Muscle layer of duodenum (tissue), 2 donors: Measurements from ENCODE around the gene DDTL.
"Not testable (repeated sequence)": the region's sequence is repeated elsewhere in the genome, so short reads cannot be mapped to it uniquely, and the experiment has no call there.

Experiments
- H3K27ac ChIP-seq: one replicate; pipeline ENCODE4 v1.7.0; 2013; ENCODE audit warnings: mild to moderate bottlenecking, low read length
- H3K27me3 ChIP-seq: one replicate; pipeline ENCODE4 v1.7.0; 2013; ENCODE audit warnings: low read depth, mild to moderate bottlenecking, control low read depth, low read length
- H3K36me3 ChIP-seq, 2 donors: one replicate each; pipeline ENCODE4 v1.7.0; 2013; ENCODE audit warnings: low read length in 2 of 2, control low read depth in 1 of 2, mild to moderate bottlenecking in 1 of 2; ENCODE audit not compliant: insufficient read depth in 2 of 2, control insufficient read depth in 1 of 2
- H3K4me1 ChIP-seq, 2 donors: one replicate each; pipeline ENCODE4 v1.7.0; 2013; ENCODE audit warnings: low read length in 2 of 2, mild to moderate bottlenecking in 2 of 2, control low read depth in 1 of 2, moderate library complexity in 1 of 2; ENCODE audit not compliant: insufficient read depth in 2 of 2, control insufficient read depth in 1 of 2
- H3K4me3 ChIP-seq, 2 donors: one replicate each; pipeline ENCODE4 v1.7.0; 2013; ENCODE audit warnings: low read length in 2 of 2, low read depth in 1 of 2, mild to moderate bottlenecking in 1 of 2
- H3K9me3 ChIP-seq, 2 donors: one replicate each; pipeline ENCODE4 v1.7.0; 2013; ENCODE audit warnings: low read length in 2 of 2, control low read depth in 1 of 2, mild to moderate bottlenecking in 1 of 2; ENCODE audit not compliant: control insufficient read depth in 1 of 2
- donor health status: healthy.

Gene DDTL

DNA sequence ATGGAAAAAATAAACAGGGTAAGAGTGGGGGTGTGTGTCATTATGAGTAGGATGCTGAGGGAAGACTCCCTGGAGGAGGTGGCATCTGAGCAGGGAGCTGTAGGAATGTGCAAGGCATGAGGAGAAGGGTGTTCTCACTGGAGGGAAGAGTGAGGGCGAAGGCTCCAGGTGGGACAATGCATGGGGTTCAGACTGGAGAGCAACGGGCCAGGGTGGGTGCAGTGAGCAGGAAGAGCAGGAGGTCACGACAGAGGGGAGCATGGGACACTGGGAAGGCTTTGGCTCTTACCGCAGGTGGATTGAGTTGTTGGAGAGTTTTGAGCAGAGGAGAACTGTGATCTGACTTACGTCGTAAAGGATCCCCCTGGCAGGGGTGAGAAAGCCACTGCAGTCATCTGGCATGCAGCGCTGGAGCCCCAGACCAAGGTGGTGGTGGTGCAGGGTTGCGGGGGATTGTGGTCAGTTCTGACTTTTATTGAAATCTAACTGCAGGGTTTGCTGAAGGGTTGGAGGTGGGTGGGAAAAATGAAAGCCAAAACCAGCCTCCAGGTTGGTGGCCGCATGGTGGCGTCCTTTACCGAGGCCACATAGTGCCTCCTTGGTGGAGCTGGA, 13.8 kb upstream of the DDTL start:
- H3K9me3 ChIP-seq, H3K4me3 ChIP-seq, H3K27ac ChIP-seq, H3K27me3 ChIP-seq, H3K4me1 ChIP-seq, H3K36me3 ChIP-seq: not testable (repeated sequence)

DNA sequence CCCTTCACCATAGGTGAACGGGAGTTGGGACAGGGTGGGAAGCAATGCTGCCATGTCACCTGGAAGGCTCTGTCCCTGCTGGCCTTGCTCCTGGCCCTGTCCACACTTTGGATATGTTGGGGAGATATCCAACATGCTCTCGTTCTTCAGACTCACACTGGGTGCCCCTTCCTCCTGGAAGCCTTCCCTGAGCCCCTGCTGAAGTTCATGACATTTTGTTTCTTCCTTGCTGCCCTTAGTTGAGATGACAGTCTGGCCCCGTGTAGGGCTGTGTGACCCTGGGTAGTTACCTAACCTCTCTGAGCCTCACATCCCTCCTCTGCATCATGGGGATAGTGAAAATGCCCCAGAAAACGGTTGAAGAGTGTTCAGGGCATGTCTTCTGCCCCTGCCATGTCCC, 13.2 kb upstream of the DDTL start:
- not testable (repeated sequence) for H3K27ac ChIP-seq, H3K9me3 ChIP-seq, H3K4me1 ChIP-seq, H3K36me3 ChIP-seq, H3K27me3 ChIP-seq, H3K4me3 ChIP-seq

DNA sequence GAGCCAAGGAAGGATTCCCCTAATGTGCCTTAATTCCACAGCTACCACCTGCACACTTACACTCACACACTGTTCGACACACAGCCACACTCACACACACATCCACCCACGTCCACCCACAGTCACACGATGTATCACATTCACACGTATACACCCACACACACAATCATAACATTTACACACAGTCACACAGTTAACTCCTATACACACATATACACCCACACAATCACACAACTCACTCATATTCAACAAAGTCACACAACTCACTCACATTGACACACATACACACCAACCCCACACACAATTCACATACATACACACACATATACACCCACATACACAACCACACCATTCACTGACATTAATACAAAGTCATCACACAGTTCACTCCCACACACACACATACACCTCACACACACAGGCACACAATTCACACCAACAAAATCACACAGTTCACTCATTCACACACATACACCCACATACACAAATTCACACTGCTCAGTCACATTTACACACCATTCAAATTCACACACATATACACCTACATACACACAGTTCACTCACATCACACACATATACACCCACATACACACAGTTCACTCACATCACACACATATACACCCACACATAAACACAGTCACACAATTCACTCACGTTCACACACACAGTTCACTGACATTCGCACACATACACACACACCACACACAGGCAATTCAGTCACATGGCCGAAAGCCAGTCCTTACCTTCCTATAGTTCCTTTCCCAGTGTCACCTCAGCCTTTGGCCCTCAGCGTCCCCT, 12.3 kb upstream of the DDTL start:
- not testable (repeated sequence) for H3K27ac ChIP-seq, H3K9me3 ChIP-seq, H3K4me1 ChIP-seq, H3K27me3 ChIP-seq, H3K4me3 ChIP-seq, H3K36me3 ChIP-seq

DNA sequence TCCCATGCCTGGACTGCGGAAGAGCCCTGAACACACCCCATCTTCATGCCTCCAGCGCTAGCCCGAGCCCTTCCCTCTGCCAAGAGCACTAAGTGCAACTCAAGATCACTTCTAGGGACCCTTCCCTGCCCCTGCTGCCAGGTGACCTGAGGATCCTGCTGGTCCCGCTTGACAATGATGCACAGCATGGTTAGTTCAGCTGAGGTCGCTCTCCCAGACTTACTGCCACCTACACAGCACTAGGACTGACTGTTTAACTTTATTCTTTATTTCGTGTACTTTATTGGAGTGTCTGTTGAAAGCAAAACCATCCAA, 11.7 kb upstream of the DDTL start:
- H3K4me3 ChIP-seq, H3K27me3 ChIP-seq, H3K36me3 ChIP-seq, H3K4me1 ChIP-seq, H3K9me3 ChIP-seq, H3K27ac ChIP-seq: not testable (repeated sequence)

DNA sequence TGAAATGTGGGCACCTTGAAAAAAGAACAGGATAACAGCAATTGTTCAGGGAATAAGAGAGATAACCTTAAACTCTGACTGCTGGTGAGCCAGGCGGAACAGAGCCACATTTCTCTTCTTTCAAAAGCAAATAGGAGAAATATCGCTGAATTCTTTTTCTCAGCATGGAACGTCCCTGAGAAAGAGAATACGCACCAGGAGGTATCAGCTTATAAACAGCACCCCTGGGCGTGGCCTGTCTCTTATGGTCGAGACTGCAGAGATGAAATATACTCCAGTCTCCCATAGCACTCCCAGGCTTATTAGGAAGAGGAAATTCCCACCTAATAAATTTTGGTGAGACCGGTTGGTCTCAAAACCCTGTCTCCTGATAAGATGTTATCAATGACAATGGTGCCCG, 10.8 kb upstream of the DDTL start:
- H3K9me3 ChIP-seq, H3K27me3 ChIP-seq, H3K36me3 ChIP-seq, H3K4me1 ChIP-seq, H3K27ac ChIP-seq, H3K4me3 ChIP-seq: not testable (repeated sequence)

DNA sequence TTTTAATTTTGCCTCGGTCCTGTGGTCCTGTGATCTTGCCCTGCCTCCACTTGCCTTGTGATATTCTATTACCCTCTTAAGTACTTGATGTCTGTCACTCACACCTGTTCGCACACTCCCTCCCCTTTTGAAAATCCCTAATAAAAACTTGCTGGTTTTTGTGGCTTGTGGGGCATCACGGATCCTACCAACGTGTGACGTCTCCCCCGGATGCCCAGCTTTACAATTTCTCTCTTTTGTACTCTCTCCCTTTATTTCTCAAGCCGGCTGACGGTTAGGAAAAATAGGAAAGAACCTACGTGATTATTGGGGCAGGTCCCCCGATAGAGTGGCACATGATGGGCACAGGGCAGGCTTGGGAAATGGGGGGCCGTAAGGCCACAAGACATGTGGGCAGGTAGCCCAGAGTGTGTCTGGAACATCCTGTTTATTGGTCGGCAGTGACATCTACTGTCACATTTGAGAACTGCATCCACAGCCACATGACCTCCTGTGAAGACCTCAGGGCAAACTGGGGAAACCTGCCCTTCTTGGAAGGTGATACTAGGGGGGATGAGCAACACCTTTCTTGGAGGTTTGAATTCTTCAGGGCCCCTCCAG, 10.3 kb upstream of the DDTL start:
- not testable (repeated sequence) for H3K36me3 ChIP-seq, H3K4me3 ChIP-seq, H3K27ac ChIP-seq, H3K9me3 ChIP-seq, H3K27me3 ChIP-seq, H3K4me1 ChIP-seq

DNA sequence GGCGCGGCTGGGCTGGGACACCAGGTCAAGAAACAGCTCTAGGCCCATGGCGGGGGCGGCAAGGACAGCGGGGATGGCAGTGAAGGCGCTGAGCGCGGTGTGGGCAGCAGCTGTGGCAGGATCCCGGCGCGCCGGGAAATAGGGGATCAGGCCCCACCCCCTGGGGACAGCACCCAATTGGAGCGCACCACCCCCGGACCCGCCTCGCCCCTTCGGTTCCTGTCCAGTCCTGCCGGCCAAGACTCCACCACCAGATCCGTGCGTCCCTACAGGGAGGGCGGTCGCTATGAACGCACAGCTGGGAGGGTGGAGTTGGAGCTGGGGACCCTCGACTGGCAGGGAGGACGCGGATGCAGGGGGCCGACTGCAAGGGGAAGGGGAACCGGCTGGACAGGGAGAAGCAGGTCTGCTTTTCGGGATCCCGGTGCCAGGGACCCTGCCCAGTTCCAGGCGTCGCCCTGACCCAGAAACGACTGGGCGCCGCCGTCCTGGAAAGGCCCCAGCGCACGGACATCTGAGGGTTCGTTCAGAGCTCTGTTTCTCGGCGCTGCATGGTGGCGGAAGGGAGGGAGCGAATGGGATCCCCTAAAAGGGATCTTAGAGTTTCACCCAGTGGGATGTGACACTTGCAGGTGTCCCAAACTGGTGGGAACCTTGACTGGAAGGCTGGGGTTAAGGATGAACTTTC, 5.5 kb upstream of the DDTL start, which contains the start of gene GSTT2B:
Gene GSTT2B (minus strand): TSS at position 112 of the 688 bp plus-strand sequence. CDS start 64 bp downstream, at position 48.
- H3K4me3 ChIP-seq, H3K27me3 ChIP-seq, H3K27ac ChIP-seq, H3K4me1 ChIP-seq, H3K9me3 ChIP-seq, H3K36me3 ChIP-seq: not testable (repeated sequence)

DNA sequence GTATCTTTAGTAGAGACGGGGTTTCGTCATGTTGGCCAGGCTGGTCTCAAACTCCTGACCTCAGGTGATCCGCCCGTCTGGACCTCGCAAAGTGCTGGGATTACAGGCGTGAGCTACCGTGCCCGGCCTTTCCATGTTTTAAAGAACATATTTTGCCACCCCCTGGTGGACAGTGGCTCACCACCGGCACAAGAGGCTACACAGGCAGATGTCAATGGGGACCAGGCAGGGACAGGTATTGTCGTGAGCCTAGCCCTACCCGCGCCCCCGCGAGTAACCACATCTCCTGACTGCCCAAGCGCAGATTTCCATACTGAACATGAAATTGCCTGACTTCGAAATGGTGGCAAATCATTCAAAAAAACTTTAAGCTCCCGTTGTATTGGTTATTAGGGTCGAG, 594 bp upstream of the DDTL start:
- H3K4me1 ChIP-seq, H3K27me3 ChIP-seq, H3K4me3 ChIP-seq, H3K27ac ChIP-seq, H3K9me3 ChIP-seq: not testable (repeated sequence)
- peaks cover 13 to 17% of the 10 kb centered on the region in 2 donors for H3K36me3 ChIP-seq

DNA sequence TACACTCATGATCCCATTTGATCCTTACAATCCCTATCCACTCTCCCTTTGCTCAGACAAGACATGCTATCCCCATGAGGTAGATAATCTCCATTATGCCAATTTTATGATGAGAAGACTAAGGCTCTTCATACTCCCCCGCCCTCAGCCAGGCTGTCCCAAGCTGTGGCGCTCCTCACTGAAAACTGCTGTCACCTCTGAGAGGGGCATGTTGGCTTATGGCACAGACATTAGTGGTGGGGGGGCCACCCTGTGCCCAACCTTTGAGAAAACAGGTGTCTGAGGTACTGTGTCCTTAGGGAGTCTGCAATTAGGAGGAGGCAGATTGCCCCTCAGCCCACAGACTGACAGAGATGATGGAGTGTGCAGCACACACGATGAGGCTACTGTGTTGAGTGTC, 2.4 kb downstream of the DDTL start:
- Histone ChIP-seq H3K27ac (no peak overlapping the region), H3K27me3 (no peaks in the 10 kb centered on the region), H3K4me1 (peaks cover 0 to 5% of the 10 kb centered on the region in 2 donors), H3K36me3 (peaks cover 21 to 26% of the 10 kb centered on the region in 2 donors), H3K4me3 (no peak overlapping the region), H3K9me3 (no peaks in the 10 kb centered on the region)

DNA sequence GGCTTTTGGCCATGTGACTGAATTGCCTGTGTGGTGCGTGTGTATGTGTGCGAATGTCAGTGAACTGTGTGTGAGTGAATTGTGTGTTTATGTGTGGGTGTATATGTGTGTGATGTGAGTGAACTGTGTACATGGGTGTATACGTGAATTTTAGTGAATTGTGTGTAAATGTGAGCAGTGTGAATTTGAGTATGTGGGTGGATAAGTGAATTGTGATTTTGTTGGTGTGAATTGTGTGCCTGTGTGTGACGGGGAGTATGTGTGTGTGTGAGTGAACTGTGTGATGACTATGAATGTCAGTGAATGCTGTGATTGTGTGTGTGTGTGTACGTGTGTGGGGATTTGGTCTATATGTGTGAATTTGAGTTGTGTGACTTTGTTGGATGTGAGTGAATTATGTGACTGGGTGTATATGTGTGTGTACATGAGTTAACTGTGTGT, 3.5 kb downstream of the DDTL start:
- Histone ChIP-seq H3K27ac (no peak overlapping the region), H3K27me3 (no peaks in the 10 kb centered on the region), H3K4me3 (no peak overlapping the region), H3K4me1 (peaks cover 0 to 5% of the 10 kb centered on the region in 2 donors), H3K36me3 (peaks cover 21 to 26% of the 10 kb centered on the region in 2 donors), H3K9me3 (no peaks in the 10 kb centered on the region)

DNA sequence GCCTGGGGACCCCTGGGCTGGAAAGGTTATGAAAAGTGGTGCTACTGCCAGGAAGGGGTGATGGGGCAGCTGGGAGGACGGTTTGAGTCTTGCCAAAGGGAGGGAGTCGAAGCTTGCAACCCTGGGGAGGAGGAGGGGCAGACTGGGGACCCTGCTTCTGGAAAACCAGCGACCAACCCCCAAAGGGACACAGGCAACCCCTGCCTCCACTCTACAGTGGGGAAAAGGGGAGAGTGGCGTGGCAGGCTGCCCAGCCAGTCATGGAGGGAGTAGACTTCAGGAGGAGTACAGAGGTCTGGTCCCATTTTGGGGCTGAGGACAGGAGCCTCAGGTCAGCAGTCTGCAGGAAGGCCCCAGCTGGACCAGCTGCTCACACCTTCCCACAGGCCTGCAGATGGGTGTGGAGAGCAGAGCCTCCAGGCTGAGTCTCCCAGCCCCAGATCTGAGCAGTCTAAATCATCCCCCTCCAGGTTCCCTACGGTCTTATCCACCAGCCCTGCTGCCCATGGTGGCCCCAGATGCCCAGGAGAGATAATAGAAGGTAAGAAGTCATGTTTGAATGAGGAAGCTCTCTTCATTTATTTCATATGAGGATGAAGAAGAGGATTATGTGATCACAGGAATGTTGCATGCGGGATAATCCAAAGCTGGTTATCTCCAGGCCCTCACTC, 4.3 kb downstream of the DDTL start:
- H3K27ac ChIP-seq, result no peak overlapping the region
- no peak overlapping the region for H3K4me3 ChIP-seq
- H3K4me1 ChIP-seq, result peaks cover 0 to 5% of the 10 kb centered on the region in 2 donors
- no peaks in the 10 kb centered on the region for H3K9me3 ChIP-seq
- H3K36me3 ChIP-seq, result peaks cover 21 to 26% of the 10 kb centered on the region in 2 donors
- H3K27me3 ChIP-seq, result no peaks in the 10 kb centered on the region
